ENCODE measurements around the gene IL4I1. TPM values are rescaled to one million over a fixed set of nuclear protein-coding genes. Genes with fewer than 3 reads are reported as not detected.
"Not testable (repeated sequence)": the region's sequence is repeated elsewhere in the genome, so short reads cannot be mapped to it uniquely, and the experiment has no call there.

Gene IL4I1
- 0.63 TPM in 1 of 2 replicates, not detected in the other for total RNA-seq
- 0.40 TPM in 1 of 2 replicates, not detected in the other for polyA plus RNA-seq

GRCh38 chr19:49896863-49897621 lies at the start of gene IL4I1:
Gene IL4I1 (minus strand): TSS chr19:49896887. CDS start chr19:49896160, 727 bp downstream.
- Histone ChIP-seq H3K27me3 (no peaks in the 10 kb centered on the region), H3K4me3 (no peak within 1 kb of the TSS), H3K36me3 (no peaks in the 10 kb centered on the region), H3K4me1 (ENCODE audit: low read depth) (no peaks in the 10 kb centered on the region), H3K27ac (no peak within 1 kb of the TSS), H3K9me3 (ENCODE audit: low read depth) (no peaks in the 10 kb centered on the region)
- TF ChIP-seq CTCF (IDR thresholded peaks at IDR 0.05; ENCODE audit: low read depth, low read length) = no peak
- DNase-seq (ENCODE audit: low read depth in 1 of 2, low spot score in 1 of 2) = peak in 1 of 2 donors; percentile 41

- Histone ChIP-seq H3K27ac (no peak overlapping the region), H3K36me3 (no peaks in the 10 kb centered on the region), H3K4me1 (ENCODE audit: low read depth) (no peaks in the 10 kb centered on the region), H3K4me3 (no peak overlapping the region), H3K9me3 (ENCODE audit: low read depth) (no peaks in the 10 kb centered on the region), H3K27me3 (no peaks in the 10 kb centered on the region)
- DNase-seq (ENCODE audit: low read depth in 1 of 2, low spot score in 1 of 2) = no peak
- TF ChIP-seq CTCF (IDR thresholded peaks at IDR 0.05; ENCODE audit: low read depth, low read length) = no peak
Measured at GRCh38 chr19:49946415-49946814, 49.7 kb upstream of the IL4I1 start.

- H3K4me3 ChIP-seq; H3K9me3 ChIP-seq (ENCODE audit: low read depth); DNase-seq (ENCODE audit: low read depth in 1 of 2, low spot score in 1 of 2); H3K27me3 ChIP-seq; H3K27ac ChIP-seq; H3K4me1 ChIP-seq (ENCODE audit: low read depth); H3K36me3 ChIP-seq: not testable (repeated sequence)
Measured at GRCh38 chr19:49944567-49944966, 47.9 kb upstream of the IL4I1 start.

GRCh38 chr19:49940482-49940791 lies 43.8 kb upstream of the IL4I1 start:
- Histone ChIP-seq H3K36me3 (no peaks in the 10 kb centered on the region), H3K27ac (no peak overlapping the region), H3K4me3 (no peak overlapping the region), H3K4me1 (ENCODE audit: low read depth) (no peaks in the 10 kb centered on the region), H3K9me3 (ENCODE audit: low read depth) (no peaks in the 10 kb centered on the region), H3K27me3 (no peaks in the 10 kb centered on the region)
- no peak for DNase-seq (ENCODE audit: low read depth in 1 of 2, low spot score in 1 of 2)
- TF ChIP-seq CTCF (IDR thresholded peaks at IDR 0.05; ENCODE audit: low read depth, low read length) = no peak

- H3K27me3 ChIP-seq = no peaks in the 10 kb centered on the region
- no peak for DNase-seq (ENCODE audit: low read depth in 1 of 2, low spot score in 1 of 2)
- H3K4me1 ChIP-seq (ENCODE audit: low read depth) = no peaks in the 10 kb centered on the region
- TF ChIP-seq CTCF (IDR thresholded peaks at IDR 0.05; ENCODE audit: low read depth, low read length) = no peak
- H3K27ac ChIP-seq = no peak overlapping the region
- H3K36me3 ChIP-seq = no peaks in the 10 kb centered on the region
- H3K9me3 ChIP-seq (ENCODE audit: low read depth) = no peaks in the 10 kb centered on the region
- H3K4me3 ChIP-seq = no peak overlapping the region
Measured at GRCh38 chr19:49939721-49940481, 43.2 kb upstream of the IL4I1 start.

- H3K4me1 ChIP-seq (ENCODE audit: low read depth) = no peaks in the 10 kb centered on the region
- H3K9me3 ChIP-seq (ENCODE audit: low read depth) = no peaks in the 10 kb centered on the region
- H3K27me3 ChIP-seq = no peaks in the 10 kb centered on the region
- H3K27ac ChIP-seq = no peak overlapping the region
- H3K36me3 ChIP-seq = no peaks in the 10 kb centered on the region
- no peak for TF ChIP-seq CTCF (IDR thresholded peaks at IDR 0.05; ENCODE audit: low read depth, low read length)
- no peak overlapping the region for H3K4me3 ChIP-seq
- no peak for DNase-seq (ENCODE audit: low read depth in 1 of 2, low spot score in 1 of 2)
Measured at GRCh38 chr19:49938662-49939061, 42.0 kb upstream of the IL4I1 start.
